Pulmonary artery endothelial cell (primary cell): ENCODE results near the gene ANKS6. TPM values are rescaled to one million over a fixed set of nuclear protein-coding genes. Genes with fewer than 3 reads are reported as not detected.

ENCODE experiments used
- DNase-seq: peaks from one replicate; pipeline ENCODE4 v3.0.0-alpha.2; 2011; ENCODE audit warnings: low read depth, low spot score
- total RNA-seq: library from RNA; depleted of rRNA; stranded (reverse); fragments of >200 nt; gene quantifications from 2 replicates; pipeline ENCODE4 v1.2.3, GENCODE V29; 2014

ANKS6 gene
- total RNA-seq, 1 donor from 2014 or later: 13.5 TPM

DNA sequence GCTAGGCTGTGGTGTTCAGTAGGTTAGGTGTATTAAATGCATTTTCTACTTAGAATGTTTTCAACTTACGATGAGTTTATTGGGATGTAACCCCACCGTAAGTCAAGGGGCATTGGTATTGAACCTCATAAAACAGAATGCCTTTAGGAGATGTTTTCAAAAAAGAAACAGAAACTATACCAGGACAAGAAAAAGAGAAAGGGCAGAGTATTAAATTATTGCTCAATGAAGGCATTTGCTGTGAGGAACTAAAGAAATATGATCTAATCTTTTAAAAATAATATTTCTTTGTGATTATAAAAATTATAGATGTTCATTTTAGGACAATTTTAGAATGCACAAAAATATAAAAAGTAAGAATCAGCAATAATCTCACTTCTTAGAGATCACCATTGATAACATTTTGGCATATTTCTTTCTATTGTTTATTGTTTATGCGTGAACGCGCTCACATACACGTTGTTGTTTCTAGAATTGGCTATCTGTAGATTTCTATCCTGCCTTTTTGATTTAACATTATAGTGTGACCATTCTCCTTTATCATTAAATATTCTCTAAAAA lies 19.1 kb upstream of the ANKS6 start:
- DNase-seq: no peak

DNA sequence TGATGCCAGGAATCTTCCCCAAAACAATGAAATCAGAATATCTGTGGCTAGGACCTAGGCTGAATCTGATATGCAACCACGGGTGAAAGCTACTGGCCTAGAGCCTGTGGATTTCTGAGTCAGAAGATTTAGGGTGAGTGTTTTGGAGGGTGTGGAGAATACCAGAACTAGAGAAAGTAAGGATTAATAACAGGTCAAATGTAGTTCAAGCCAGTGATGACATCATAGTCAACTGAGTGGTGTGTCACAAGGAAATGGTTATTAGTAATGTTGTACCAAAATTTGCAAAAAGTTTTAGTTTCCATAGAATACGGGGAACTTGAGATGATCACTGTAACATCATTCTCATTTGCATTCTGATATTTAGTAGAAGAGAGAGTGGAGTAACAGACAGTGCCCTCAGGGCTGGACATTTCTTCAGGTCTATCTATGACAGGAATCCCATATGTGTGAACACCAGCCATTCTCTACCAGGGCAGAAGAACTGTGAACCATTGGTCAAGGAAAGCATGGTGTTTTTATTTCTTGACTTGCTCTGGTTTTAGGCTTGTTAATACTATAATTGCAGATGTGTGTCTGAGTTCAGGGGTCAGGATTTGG lies 14.8 kb upstream of the ANKS6 start:
- no peak for DNase-seq

DNA sequence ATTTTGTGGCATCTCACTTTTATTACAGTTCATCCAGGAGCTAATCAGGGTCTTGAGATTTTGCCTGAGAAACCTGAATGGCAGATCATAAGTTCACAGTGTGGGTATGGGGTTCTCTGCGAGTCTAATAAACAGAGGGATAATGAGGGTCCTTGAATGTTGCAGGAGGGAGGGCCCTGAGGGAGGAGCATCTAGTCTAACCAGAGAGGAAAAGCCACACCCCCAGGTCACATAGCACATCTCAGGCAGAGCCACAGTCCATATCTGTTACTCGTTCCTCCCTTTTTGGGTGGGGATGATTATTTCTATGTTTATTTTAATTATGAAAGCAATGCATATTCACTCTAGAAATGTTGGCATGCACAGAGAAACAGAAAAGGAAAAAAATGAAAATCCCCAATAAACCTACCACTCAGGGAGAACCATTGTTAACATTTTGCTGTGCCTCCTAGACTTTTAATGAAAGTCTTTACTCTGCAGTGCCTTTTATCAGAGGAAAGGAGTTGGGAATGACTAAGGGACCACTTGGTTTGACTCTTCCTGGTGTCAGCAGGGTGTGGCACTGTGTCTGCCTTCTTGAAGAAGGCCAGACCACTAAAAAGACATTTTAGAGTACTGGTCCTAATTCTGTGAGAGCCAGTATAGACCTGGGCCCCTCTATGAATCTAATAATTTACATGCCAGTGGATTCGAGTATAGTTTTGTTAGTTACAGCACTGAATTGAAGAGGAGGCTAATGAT lies 13.9 kb upstream of the ANKS6 start:
- DNase-seq: no peak

- no peak for DNase-seq
Measured at GRCh38 chr9:98809311-98810101, 13.2 kb upstream of the ANKS6 start.

- no peak for DNase-seq
Measured at GRCh38 chr9:98808875-98809274, 12.5 kb upstream of the ANKS6 start.

GRCh38 chr9:98808411-98808815 lies 12.1 kb upstream of the ANKS6 start:
- no peak for DNase-seq

- DNase-seq: no peak
Measured at GRCh38 chr9:98807814-98808195, 11.4 kb upstream of the ANKS6 start.

GRCh38 chr9:98807070-98807813 lies 10.9 kb upstream of the ANKS6 start, which contains the start of gene GALNT12:
Gene GALNT12 (plus strand): TSS chr9:98807670. CDS start chr9:98807699, 29 bp downstream.
- DNase-seq: no peak

DNA sequence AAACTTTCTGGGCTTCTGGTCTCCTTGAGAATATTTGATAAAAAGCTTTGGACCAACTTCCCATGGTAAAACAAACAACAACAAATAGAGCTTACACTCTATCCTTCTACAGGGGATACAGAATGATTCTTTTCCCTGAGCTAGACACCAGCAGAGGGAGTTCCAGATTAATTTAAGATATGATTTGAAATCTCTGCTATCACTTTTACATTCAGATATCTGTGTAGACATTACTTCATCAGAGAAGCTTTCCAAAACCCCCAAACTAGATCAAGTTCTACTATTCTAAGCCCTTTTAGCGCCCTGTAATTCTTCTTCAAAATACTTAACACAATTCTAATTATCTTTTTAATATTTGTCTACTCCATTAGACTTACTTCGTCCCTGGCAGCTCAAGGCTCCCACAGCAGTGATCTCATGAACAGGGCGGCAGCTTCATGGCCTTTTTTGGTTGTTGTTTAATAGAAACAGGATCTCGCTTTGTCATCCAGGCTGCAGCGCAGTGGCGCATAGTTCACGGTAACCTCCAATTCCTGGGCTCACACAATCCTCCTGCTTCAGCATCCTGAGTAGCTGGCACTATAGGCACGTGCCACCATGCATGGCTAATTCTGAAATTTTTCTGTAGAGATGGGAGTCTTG lies 10.2 kb upstream of the ANKS6 start:
- DNase-seq: no peak

- DNase-seq: no peak
Measured at GRCh38 chr9:98805506-98806272, 9.3 kb upstream of the ANKS6 start.

GRCh38 chr9:98804083-98804482 lies 7.7 kb upstream of the ANKS6 start:
- DNase-seq: no peak

- no peak for DNase-seq
Measured at GRCh38 chr9:98801969-98802371, 5.6 kb upstream of the ANKS6 start.

GRCh38 chr9:98801561-98801960 lies 5.2 kb upstream of the ANKS6 start:
- DNase-seq: no peak

DNA sequence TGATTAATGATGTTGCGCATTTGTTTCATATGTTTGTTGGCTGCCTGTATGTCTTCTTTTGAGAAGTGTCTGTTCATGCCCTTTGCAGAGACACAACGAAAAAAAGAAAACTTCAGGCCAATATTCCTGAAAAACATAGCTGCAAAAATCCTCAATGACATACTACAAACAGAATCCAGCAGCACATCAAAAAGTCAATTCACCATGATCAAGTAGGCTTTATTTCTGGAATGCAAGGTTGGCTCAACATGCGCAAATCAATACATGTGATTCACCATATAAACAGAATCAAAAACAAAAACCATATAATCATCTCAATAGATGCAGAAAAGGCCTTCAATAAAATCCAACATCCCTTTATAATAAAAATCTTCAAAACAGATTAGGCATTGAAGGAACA lies 1.9 kb upstream of the ANKS6 start:
- no peak for DNase-seq

DNA sequence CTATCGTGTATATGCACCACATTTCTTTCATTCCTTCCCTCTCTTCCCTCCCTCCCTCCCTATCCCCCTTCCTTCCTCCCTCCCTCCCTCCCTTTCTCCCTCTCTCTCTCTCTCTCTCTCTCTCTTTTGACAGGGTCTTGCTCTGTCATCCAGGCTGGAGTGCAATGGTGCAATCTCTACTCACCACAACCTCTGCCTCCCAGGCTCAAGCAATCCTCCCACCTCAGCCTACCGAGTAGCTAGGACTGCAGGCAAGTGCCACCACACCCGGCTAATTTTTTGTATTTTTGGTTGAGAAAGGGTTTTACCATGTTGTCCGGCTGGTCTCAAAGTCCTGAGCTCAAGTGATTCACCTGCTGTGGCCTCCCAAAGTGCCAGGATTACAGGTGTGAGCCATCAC lies 1.1 kb upstream of the ANKS6 start:
- no peak for DNase-seq

- DNase-seq: no peak
Measured at GRCh38 chr9:98795970-98796363, 388 bp downstream of the ANKS6 start.

DNA sequence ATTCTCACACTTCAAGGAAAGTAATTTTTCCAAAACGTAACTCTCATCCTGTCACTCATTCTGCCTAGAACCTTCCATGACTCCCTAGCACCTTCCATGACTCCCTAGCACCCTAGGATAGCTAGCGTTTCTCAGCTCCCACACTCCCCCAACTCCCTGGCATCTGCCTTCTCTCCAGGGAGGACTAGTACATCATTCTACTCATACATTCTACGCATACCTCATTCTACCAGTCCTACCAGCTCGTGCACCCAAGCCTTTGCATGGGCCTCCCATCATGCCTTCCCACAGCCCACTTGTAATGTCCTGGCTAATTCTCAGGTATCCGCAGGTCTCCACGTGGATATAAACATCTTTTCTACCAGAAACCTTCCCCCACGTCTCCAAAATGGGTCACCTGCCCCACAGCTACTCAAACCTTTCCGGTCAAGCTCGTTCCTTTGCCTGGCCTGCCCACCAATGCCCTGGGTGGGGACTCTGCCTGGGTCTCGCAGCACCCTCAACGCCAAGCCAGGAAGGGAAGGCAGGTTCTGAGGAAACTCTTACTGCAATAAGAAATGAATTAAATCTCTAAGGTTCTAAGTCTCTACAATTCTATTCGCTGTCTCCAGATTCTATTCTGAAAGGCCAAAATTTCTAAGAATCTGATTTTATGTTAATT lies 930 bp downstream of the ANKS6 start:
- DNase-seq: no peak

DNA sequence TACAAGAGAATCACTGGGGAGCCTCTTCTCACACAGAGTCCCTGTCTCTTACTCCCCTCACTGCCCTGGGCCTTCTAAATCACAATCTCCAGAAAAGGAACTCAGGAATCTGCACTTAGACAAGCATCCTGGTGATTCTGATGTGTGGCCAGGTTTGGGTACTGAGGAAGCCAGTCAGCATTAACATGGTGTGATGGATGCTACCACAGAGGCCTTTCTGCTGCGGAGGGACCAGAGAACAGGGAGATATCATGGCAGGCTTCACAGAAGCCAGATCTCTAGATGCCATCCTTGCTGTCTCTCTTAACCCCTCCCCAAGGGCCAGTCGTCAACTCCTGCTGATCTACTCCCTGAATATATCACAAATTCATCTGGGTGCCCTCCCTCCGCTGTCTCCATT lies 1.6 kb downstream of the ANKS6 start:
- DNase-seq: no peak

GRCh38 chr9:98793031-98793430 lies 3.3 kb downstream of the ANKS6 start:
- no peak for DNase-seq
